K562 (cell line): ENCODE measurements around the gene CCDC97. TPM values are rescaled to one million over a fixed set of nuclear protein-coding genes. Genes with fewer than 3 reads are reported as not detected.

Experiments used
- BRD4 ChIP-seq: fragments of 200-600 bp; sonication (generic); IDR thresholded peaks from 2 replicates; pipeline ENCODE4 v1.6.1; 2017; ENCODE audit warnings: inconsistent platforms
- E2F4 ChIP-seq: sonication (generic); formaldehyde crosslinking; IDR thresholded peaks from 2 replicates; pipeline ENCODE4 v1.8.0; 2022; ENCODE audit warnings: mild to moderate bottlenecking, low read depth, missing genetic modification reagents
- JUN ChIP-seq, 2 experiments: sonication (generic) in 1 of 2; formaldehyde crosslinking in 1 of 2; IDR thresholded peaks; 2 replicates each; pipeline versions ENCODE4 v1.6.1 to v1.8.0; 2012 to 2022; ENCODE audit warnings: borderline replicate concordance in 2 of 2, mild to moderate bottlenecking in 2 of 2, improper control_type of control experiment in 1 of 2, low read depth in 1 of 2, low read length in 1 of 2, missing genetic modification reagents in 1 of 2
- MCM2 ChIP-seq: fragments of 450-650 bp; IDR thresholded peaks from 2 replicates; pipeline ENCODE4 v1.6.1; 2017; ENCODE audit warnings: low read depth, mild to moderate bottlenecking
- MEIS2 ChIP-seq: fragments of 450-650 bp; IDR thresholded peaks from 2 replicates; pipeline ENCODE4 v1.6.1; 2014; ENCODE audit warnings: mild to moderate bottlenecking; ENCODE audit not compliant: partially characterized antibody
- NCOA4 ChIP-seq: fragments of 450-650 bp; IDR thresholded peaks from 2 replicates; pipeline ENCODE4 v1.6.1; 2018; ENCODE audit warnings: mild to moderate bottlenecking; ENCODE audit not compliant: partially characterized antibody
- NFRKB ChIP-seq: fragments of 450-650 bp; IDR thresholded peaks from 2 replicates; pipeline ENCODE4 v1.6.1; 2016; ENCODE audit warnings: low read depth
- POU5F1 ChIP-seq: fragments of 150-350 bp; IDR thresholded peaks from 2 replicates; pipeline ENCODE4 v1.6.1; 2014; ENCODE audit warnings: borderline replicate concordance, low read length, low read depth, mild to moderate bottlenecking; ENCODE audit not compliant: partially characterized antibody
- RAD21 ChIP-seq, 2 experiments: fragments of 250-450 bp in 1 of 2; fragments of 450-650 bp in 1 of 2; sonication (Bioruptor Pico) in 1 of 2; formaldehyde crosslinking in 1 of 2; IDR thresholded peaks in 1 of 2; conservative IDR thresholded peaks in 1 of 2; 2 replicates each; pipeline versions ENCODE4 v1.4.0 to v1.8.0; 2020 to 2022; ENCODE audit warnings: mild to moderate bottlenecking in 2 of 2, moderate library complexity in 1 of 2
- RBM22 ChIP-seq: fragments of 200-400 bp; formaldehyde crosslinking; IDR thresholded peaks from 2 replicates; pipeline ENCODE4 v1.6.1; 2018; ENCODE audit warnings: low read length, low read depth; ENCODE audit not compliant: poor library complexity, severe bottlenecking
- RNF2 ChIP-seq: sonication (generic); IDR thresholded peaks from 2 replicates; pipeline ENCODE4 v1.6.1; 2016
- SMARCC2 ChIP-seq: fragments of 450-650 bp; IDR thresholded peaks from 2 replicates; pipeline ENCODE4 v1.6.1; 2017; ENCODE audit warnings: antibody characterized with exemption, moderate library complexity, mild to moderate bottlenecking, low read depth
- ZBTB9 ChIP-seq: fragments of 450-650 bp; formaldehyde crosslinking; IDR thresholded peaks from 2 replicates; pipeline ENCODE4 v1.4.0; 2020; ENCODE audit warnings: mild to moderate bottlenecking, moderate library complexity
- ZNF274 ChIP-seq: IDR thresholded peaks from 2 replicates; pipeline ENCODE4 v1.6.1; 2011; ENCODE audit warnings: low read depth, mild to moderate bottlenecking, low read length, moderate library complexity, borderline replicate concordance
- polyA plus RNA-seq, 8 experiments: library from polyadenylated mRNA; depleted of rRNA in 4 of 8; stranded (reverse) in 5 of 8; unstranded in 3 of 8; fragments of >200 nt; fragmentation: Nextera tagmentation in 2 of 8; fragmentation: Illumina TruSeq in 1 of 8; extraction: Ambion mirVana in 2 of 8; extraction: Trizol in 1 of 8; gene quantifications; 2 replicates each; pipeline versions ENCODE4 v1.2.1 to v1.2.3, GENCODE V29; 2011 to 2014; ENCODE audit warnings: inconsistent platforms in 1 of 8, missing spikeins in 1 of 8
- total RNA-seq, 7 experiments: library from RNA; depleted of rRNA in 6 of 7; stranded (reverse); fragments of >200 nt in 6 of 7; fragmentation: Illumina TruSeq in 2 of 7; extraction: Trizol in 2 of 7; gene quantifications; 2 replicates each; pipeline versions ENCODE4 v1.2.1 to v1.2.3, GENCODE V29; 2011 to 2021; ENCODE audit warnings: low replicate concordance in 1 of 7
- TF ChIP-seq, protein P1 (sequence below): sonication (generic); formaldehyde crosslinking; IDR thresholded peaks from 2 replicates; pipeline ENCODE4 v1.8.0; 2022; ENCODE audit warnings: mild to moderate bottlenecking, missing genetic modification reagents, borderline replicate concordance
- TF ChIP-seq, protein P2 (sequence below): fragments of 450-650 bp; IDR thresholded peaks from 2 replicates; pipeline ENCODE4 v1.6.1; 2016; ENCODE audit warnings: borderline replicate concordance

The CCDC97 gene
- total and polyA plus RNA-seq, 9 of the 15 experiments (the other 6 are each of a cell fraction or from before 2014, with no cell fraction given), result 0.60 to 16.5 (median 7.0) TPM

DNA sequence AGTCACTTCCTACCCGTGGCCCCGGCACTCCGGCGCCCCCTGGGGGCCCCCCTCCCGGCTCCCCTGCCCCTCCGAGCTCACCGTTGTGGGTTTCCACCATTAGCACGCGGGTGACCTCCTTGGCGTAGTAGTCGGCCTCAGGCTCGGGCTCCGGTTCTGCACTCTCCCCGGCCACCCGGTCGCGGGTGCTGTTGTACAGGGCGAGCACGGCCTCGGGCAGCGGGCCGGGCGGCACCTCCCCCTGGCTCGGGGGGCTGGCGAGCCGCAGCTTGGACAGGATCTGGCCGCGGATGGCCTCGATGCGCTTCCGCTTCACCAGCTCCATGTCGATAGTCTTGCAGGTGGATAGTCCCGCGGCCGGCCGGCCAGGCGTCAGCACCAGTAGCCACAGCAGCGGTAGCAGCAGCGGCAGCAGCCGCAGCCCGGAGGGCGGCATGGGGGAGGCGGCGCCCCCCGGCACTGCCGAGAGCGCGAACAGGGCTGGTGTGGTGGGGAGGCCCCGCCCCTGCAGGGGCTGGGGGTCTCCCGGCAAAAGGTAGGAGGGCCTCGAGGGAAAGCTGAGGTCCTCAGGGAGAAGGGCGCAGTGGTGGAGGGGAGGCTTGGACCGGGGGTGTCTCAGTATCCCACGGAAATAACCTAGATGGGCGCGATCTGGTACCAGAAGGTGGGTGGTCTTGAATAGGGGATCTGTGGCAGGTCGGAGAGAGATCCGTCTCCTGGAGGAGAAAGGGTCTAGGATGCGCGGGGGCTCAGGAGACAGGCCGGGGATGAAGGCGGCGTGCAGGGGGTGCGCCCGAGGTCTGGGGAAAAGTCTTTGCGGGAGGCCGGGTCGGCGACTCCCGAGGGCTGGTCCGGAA lies 42.9 kb downstream of the CCDC97 start (continued):
- TF ChIP-seq ZNF274 (no peak), POU5F1 (no peak), JUN (IDR thresholded peaks at IDR 0.05; ENCODE audit: borderline replicate concordance, low read depth, low read length) (no peak), JUN (CRISPR knock-in tag; IDR thresholded peaks at IDR 0.05; ENCODE audit: borderline replicate concordance) (0 out of 2 replicates have a peak, but pooled peaks have one; percentile 66), RBM22 (peak; percentile 57), NFRKB (peak; percentile 29; the same call in 1 of the 2 replicates), RNF2 (no peak), BRD4 (peak; percentile 77; the same call in 1 of the 2 replicates), MEIS2 (no peak), ZBTB9 (CRISPR knock-in tag) (no peak), NCOA4 (no peak), RAD21 (CRISPR knock-in tag; conservative IDR thresholded peaks at IDR 0.05 in 1 of 2, IDR thresholded peaks at IDR 0.05 in 1 of 2) (peak; percentile 30 to 43; a peak in 3 of 4 replicates), E2F4 (CRISPR knock-in tag) (no peak), SMARCC2 (no peak), MCM2 (no peak)
- TF ChIP-seq, protein P1, sequence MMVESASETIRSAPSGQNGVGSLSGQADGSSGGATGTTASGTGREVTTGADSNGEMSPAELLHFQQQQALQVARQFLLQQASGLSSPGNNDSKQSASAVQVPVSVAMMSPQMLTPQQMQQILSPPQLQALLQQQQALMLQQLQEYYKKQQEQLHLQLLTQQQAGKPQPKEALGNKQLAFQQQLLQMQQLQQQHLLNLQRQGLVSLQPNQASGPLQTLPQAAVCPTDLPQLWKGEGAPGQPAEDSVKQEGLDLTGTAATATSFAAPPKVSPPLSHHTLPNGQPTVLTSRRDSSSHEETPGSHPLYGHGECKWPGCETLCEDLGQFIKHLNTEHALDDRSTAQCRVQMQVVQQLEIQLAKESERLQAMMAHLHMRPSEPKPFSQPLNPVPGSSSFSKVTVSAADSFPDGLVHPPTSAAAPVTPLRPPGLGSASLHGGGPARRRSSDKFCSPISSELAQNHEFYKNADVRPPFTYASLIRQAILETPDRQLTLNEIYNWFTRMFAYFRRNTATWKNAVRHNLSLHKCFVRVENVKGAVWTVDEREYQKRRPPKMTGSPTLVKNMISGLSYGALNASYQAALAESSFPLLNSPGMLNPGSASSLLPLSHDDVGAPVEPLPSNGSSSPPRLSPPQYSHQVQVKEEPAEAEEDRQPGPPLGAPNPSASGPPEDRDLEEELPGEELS (CRISPR knock-in tag), result 0 out of 2 replicates have a peak, but pooled peaks have one; percentile 79
- TF ChIP-seq, protein P2, sequence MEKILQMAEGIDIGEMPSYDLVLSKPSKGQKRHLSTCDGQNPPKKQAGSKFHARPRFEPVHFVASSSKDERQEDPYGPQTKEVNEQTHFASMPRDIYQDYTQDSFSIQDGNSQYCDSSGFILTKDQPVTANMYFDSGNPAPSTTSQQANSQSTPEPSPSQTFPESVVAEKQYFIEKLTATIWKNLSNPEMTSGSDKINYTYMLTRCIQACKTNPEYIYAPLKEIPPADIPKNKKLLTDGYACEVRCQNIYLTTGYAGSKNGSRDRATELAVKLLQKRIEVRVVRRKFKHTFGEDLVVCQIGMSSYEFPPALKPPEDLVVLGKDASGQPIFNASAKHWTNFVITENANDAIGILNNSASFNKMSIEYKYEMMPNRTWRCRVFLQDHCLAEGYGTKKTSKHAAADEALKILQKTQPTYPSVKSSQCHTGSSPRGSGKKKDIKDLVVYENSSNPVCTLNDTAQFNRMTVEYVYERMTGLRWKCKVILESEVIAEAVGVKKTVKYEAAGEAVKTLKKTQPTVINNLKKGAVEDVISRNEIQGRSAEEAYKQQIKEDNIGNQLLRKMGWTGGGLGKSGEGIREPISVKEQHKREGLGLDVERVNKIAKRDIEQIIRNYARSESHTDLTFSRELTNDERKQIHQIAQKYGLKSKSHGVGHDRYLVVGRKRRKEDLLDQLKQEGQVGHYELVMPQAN, result 0 out of 2 replicates have a peak, but pooled peaks have one; percentile 55
